ENCODE results near the gene LARP1.
"Not testable (repeated sequence)": the region's sequence is repeated elsewhere in the genome, so short reads cannot be mapped to it uniquely, and the experiment has no call there.

LARP1 gene

GRCh38 chr5:154735362-154735761 is 19.8 kb upstream of the LARP1 start:
- no CpG with 5 or more reads among the region's 7 CpGs for WGBS (ENCODE audit: insufficient coverage, insufficient read length)
- H3K9me3 ChIP-seq (ENCODE audit: control insufficient read depth, insufficient read depth, low read length); H3K4me3 ChIP-seq (ENCODE audit: low read length); H3K27ac ChIP-seq (ENCODE audit: low read length); H3K4me1 ChIP-seq (ENCODE audit: control insufficient read depth, insufficient read depth, low read length); H3K36me3 ChIP-seq (ENCODE audit: control insufficient read depth, insufficient read depth, low read length); DNase-seq (ENCODE audit: low read depth, low spot score); H3K27me3 ChIP-seq (ENCODE audit: control insufficient read depth, insufficient read depth, low read length): not testable (repeated sequence)

- not testable (repeated sequence) for H3K27me3 ChIP-seq (ENCODE audit: control insufficient read depth, insufficient read depth, low read length); H3K27ac ChIP-seq (ENCODE audit: low read length); H3K4me1 ChIP-seq (ENCODE audit: control insufficient read depth, insufficient read depth, low read length); H3K9me3 ChIP-seq (ENCODE audit: control insufficient read depth, insufficient read depth, low read length); DNase-seq (ENCODE audit: low read depth, low spot score); H3K36me3 ChIP-seq (ENCODE audit: control insufficient read depth, insufficient read depth, low read length); H3K4me3 ChIP-seq (ENCODE audit: low read length)
- no CpG with 5 or more reads among the region's 1 CpG for WGBS (ENCODE audit: insufficient coverage, insufficient read length)
Measured at GRCh38 chr5:154736372-154736771, 18.8 kb upstream of the LARP1 start.

- Histone ChIP-seq H3K4me3 (ENCODE audit: low read length) (no peak overlapping the region), H3K9me3 (ENCODE audit: control insufficient read depth, insufficient read depth, low read length) (no peaks in the 10 kb centered on the region), H3K27ac (ENCODE audit: low read length) (no peak overlapping the region), H3K27me3 (ENCODE audit: control insufficient read depth, insufficient read depth, low read length) (no peaks in the 10 kb centered on the region), H3K36me3 (ENCODE audit: control insufficient read depth, insufficient read depth, low read length) (no peaks in the 10 kb centered on the region), H3K4me1 (ENCODE audit: control insufficient read depth, insufficient read depth, low read length) (no peaks in the 10 kb centered on the region)
- WGBS (ENCODE audit: insufficient coverage, insufficient read length): no CpG with 5 or more reads among the region's 6 CpGs
- DNase-seq (ENCODE audit: low read depth, low spot score): no peak
Measured at GRCh38 chr5:154737667-154738320, 17.4 kb upstream of the LARP1 start.

- Histone ChIP-seq H3K27me3 (ENCODE audit: control insufficient read depth, insufficient read depth, low read length) (no peaks in the 10 kb centered on the region), H3K36me3 (ENCODE audit: control insufficient read depth, insufficient read depth, low read length) (no peaks in the 10 kb centered on the region), H3K9me3 (ENCODE audit: control insufficient read depth, insufficient read depth, low read length) (no peaks in the 10 kb centered on the region), H3K27ac (ENCODE audit: low read length) (no peak overlapping the region), H3K4me1 (ENCODE audit: control insufficient read depth, insufficient read depth, low read length) (no peaks in the 10 kb centered on the region), H3K4me3 (ENCODE audit: low read length) (no peak overlapping the region)
- no peak for DNase-seq (ENCODE audit: low read depth, low spot score)
- WGBS (ENCODE audit: insufficient coverage, insufficient read length): no CpG with 5 or more reads among the region's 2 CpGs
Measured at GRCh38 chr5:154740483-154740882, 14.7 kb upstream of the LARP1 start.

- WGBS (ENCODE audit: insufficient coverage, insufficient read length): no CpG with 5 or more reads among the region's 5 CpGs
- DNase-seq (ENCODE audit: low read depth, low spot score): no peak
- Histone ChIP-seq H3K36me3 (ENCODE audit: control insufficient read depth, insufficient read depth, low read length) (no peaks in the 10 kb centered on the region), H3K9me3 (ENCODE audit: control insufficient read depth, insufficient read depth, low read length) (no peaks in the 10 kb centered on the region), H3K4me3 (ENCODE audit: low read length) (no peak overlapping the region), H3K27ac (ENCODE audit: low read length) (no peak overlapping the region), H3K4me1 (ENCODE audit: control insufficient read depth, insufficient read depth, low read length) (no peaks in the 10 kb centered on the region), H3K27me3 (ENCODE audit: control insufficient read depth, insufficient read depth, low read length) (no peaks in the 10 kb centered on the region)
Measured at GRCh38 chr5:154740957-154741356, 14.2 kb upstream of the LARP1 start.

GRCh38 chr5:154741415-154741814 is 13.8 kb upstream of the LARP1 start:
- Histone ChIP-seq H3K4me1 (ENCODE audit: control insufficient read depth, insufficient read depth, low read length) (no peaks in the 10 kb centered on the region), H3K4me3 (ENCODE audit: low read length) (no peak overlapping the region), H3K27ac (ENCODE audit: low read length) (no peak overlapping the region), H3K27me3 (ENCODE audit: control insufficient read depth, insufficient read depth, low read length) (no peaks in the 10 kb centered on the region), H3K36me3 (ENCODE audit: control insufficient read depth, insufficient read depth, low read length) (no peaks in the 10 kb centered on the region), H3K9me3 (ENCODE audit: control insufficient read depth, insufficient read depth, low read length) (no peaks in the 10 kb centered on the region)
- no CpG with 5 or more reads among the region's 4 CpGs for WGBS (ENCODE audit: insufficient coverage, insufficient read length)
- DNase-seq (ENCODE audit: low read depth, low spot score): no peak

- Histone ChIP-seq H3K27ac (ENCODE audit: low read length) (no peak overlapping the region), H3K4me1 (ENCODE audit: control insufficient read depth, insufficient read depth, low read length) (no peaks in the 10 kb centered on the region), H3K27me3 (ENCODE audit: control insufficient read depth, insufficient read depth, low read length) (no peaks in the 10 kb centered on the region), H3K9me3 (ENCODE audit: control insufficient read depth, insufficient read depth, low read length) (no peaks in the 10 kb centered on the region), H3K36me3 (ENCODE audit: control insufficient read depth, insufficient read depth, low read length) (no peaks in the 10 kb centered on the region), H3K4me3 (ENCODE audit: low read length) (no peak overlapping the region)
- DNase-seq (ENCODE audit: low read depth, low spot score): no peak
- WGBS (ENCODE audit: insufficient coverage, insufficient read length): no CpG with 5 or more reads among the region's 7 CpGs
Measured at GRCh38 chr5:154743812-154744211, 11.4 kb upstream of the LARP1 start.

- no CpG with 5 or more reads among the region's 1 CpG for WGBS (ENCODE audit: insufficient coverage, insufficient read length)
- Histone ChIP-seq H3K9me3 (ENCODE audit: control insufficient read depth, insufficient read depth, low read length) (no peaks in the 10 kb centered on the region), H3K36me3 (ENCODE audit: control insufficient read depth, insufficient read depth, low read length) (no peaks in the 10 kb centered on the region)
Measured at GRCh38 chr5:154745349-154745748, 9.8 kb upstream of the LARP1 start.

GRCh38 chr5:154749491-154749890 is 5.7 kb upstream of the LARP1 start:
- H3K36me3 ChIP-seq (ENCODE audit: control insufficient read depth, insufficient read depth, low read length): no peaks in the 10 kb centered on the region
- H3K27ac ChIP-seq (ENCODE audit: low read length): no peak overlapping the region
- H3K27me3 ChIP-seq (ENCODE audit: control insufficient read depth, insufficient read depth, low read length): no peaks in the 10 kb centered on the region
- WGBS (ENCODE audit: insufficient coverage, insufficient read length): no CpG with 5 or more reads among the region's 1 CpG
- no peak for DNase-seq (ENCODE audit: low read depth, low spot score)
- H3K4me3 ChIP-seq (ENCODE audit: low read length): no peak overlapping the region
- H3K4me1 ChIP-seq (ENCODE audit: control insufficient read depth, insufficient read depth, low read length): peaks cover 5% of the 10 kb centered on the region; the same call in 1 of the 2 replicates
- no peaks in the 10 kb centered on the region for H3K9me3 ChIP-seq (ENCODE audit: control insufficient read depth, insufficient read depth, low read length)

More at GRCh38 chr5:154745349-154745748, 9.8 kb upstream of the LARP1 start:
- H3K4me3 ChIP-seq (ENCODE audit: low read length): no peak overlapping the region
- H3K27ac ChIP-seq (ENCODE audit: low read length): no peak overlapping the region
- DNase-seq (ENCODE audit: low read depth, low spot score): no peak
- H3K4me1 ChIP-seq (ENCODE audit: control insufficient read depth, insufficient read depth, low read length): 0 out of 2 replicates have a peak, but pooled peaks cover 2% of the 10 kb centered on the region
- H3K27me3 ChIP-seq (ENCODE audit: control insufficient read depth, insufficient read depth, low read length): no peaks in the 10 kb centered on the region

- not testable (repeated sequence) for H3K27me3 ChIP-seq (ENCODE audit: control insufficient read depth, insufficient read depth, low read length); H3K9me3 ChIP-seq (ENCODE audit: control insufficient read depth, insufficient read depth, low read length); H3K4me3 ChIP-seq (ENCODE audit: low read length); H3K4me1 ChIP-seq (ENCODE audit: control insufficient read depth, insufficient read depth, low read length); H3K27ac ChIP-seq (ENCODE audit: low read length); DNase-seq (ENCODE audit: low read depth, low spot score); H3K36me3 ChIP-seq (ENCODE audit: control insufficient read depth, insufficient read depth, low read length)
- WGBS (ENCODE audit: insufficient coverage, insufficient read length): no CpG with 5 or more reads among the region's 2 CpGs
Measured at GRCh38 chr5:154750641-154751040, 4.5 kb upstream of the LARP1 start.

- no peak overlapping the region for H3K4me3 ChIP-seq (ENCODE audit: low read length)
- DNase-seq (ENCODE audit: low read depth, low spot score): no peak
- no peaks in the 10 kb centered on the region for H3K36me3 ChIP-seq (ENCODE audit: control insufficient read depth, insufficient read depth, low read length)
- H3K27ac ChIP-seq (ENCODE audit: low read length): no peak overlapping the region
- peaks cover 5% of the 10 kb centered on the region; the same call in 1 of the 2 replicates for H3K4me1 ChIP-seq (ENCODE audit: control insufficient read depth, insufficient read depth, low read length)
- H3K27me3 ChIP-seq (ENCODE audit: control insufficient read depth, insufficient read depth, low read length): no peaks in the 10 kb centered on the region
- no peaks in the 10 kb centered on the region for H3K9me3 ChIP-seq (ENCODE audit: control insufficient read depth, insufficient read depth, low read length)
Measured at GRCh38 chr5:154751854-154752253, 3.3 kb upstream of the LARP1 start.

All from iPS DF 6.9 (cell line).